Hematopoietic multipotent progenitor cell treated with erythropoietin and hydrocortisone succinate and interleukin-3 and kit ligand, for 15 days (in vitro differentiated cells): ENCODE results near the gene TMEM132A.
"Not testable (repeated sequence)": the region's sequence is repeated elsewhere in the genome, so short reads cannot be mapped to it uniquely, and the experiment has no call there.

Experiments used
- DNase-seq: peaks from one replicate; pipeline ENCODE4 v3.0.0-alpha.2; 2015; ENCODE audit warnings: low spot score

TMEM132A gene

GRCh38 chr11:60964801-60965200 lies 40.5 kb downstream of the TMEM132A start:
- no peak for DNase-seq

DNA sequence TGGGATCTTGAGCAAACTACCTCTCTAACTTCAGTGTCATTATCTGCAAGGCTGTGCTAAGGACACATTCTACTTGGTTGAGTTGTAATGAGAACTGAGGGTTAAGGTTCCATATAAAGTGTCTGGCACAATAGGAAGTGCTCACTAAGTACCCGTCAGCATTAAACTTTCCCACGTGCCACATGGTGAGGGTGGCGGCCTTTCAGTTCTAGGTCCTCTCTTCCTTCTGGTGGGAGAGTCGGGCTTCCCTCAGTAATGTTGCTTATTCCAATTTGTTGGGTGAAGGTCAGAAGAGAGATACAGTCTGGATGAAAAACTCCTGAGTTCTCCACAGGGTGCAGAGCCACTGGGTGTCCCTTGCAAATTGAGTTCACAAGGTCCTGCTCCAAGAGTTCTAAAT lies 42.6 kb downstream of the TMEM132A start:
- DNase-seq, result no peak

GRCh38 chr11:60968223-60968622 lies 44.0 kb downstream of the TMEM132A start:
- DNase-seq, result no peak

GRCh38 chr11:60970369-60970774 lies 46.1 kb downstream of the TMEM132A start:
- peak; percentile 37 for DNase-seq

- DNase-seq, result no peak
These were observed 46.6 kb downstream of the TMEM132A start for GRCh38 chr11:60970890-60971289.

GRCh38 chr11:60971520-60971919 lies 47.3 kb downstream of the TMEM132A start, which contains the start of gene CD6:
TSS of gene CD6 (plus strand) at chr11:60971680. CDS start at chr11:60971866, 186 bp downstream.
- no peak for DNase-seq

DNA sequence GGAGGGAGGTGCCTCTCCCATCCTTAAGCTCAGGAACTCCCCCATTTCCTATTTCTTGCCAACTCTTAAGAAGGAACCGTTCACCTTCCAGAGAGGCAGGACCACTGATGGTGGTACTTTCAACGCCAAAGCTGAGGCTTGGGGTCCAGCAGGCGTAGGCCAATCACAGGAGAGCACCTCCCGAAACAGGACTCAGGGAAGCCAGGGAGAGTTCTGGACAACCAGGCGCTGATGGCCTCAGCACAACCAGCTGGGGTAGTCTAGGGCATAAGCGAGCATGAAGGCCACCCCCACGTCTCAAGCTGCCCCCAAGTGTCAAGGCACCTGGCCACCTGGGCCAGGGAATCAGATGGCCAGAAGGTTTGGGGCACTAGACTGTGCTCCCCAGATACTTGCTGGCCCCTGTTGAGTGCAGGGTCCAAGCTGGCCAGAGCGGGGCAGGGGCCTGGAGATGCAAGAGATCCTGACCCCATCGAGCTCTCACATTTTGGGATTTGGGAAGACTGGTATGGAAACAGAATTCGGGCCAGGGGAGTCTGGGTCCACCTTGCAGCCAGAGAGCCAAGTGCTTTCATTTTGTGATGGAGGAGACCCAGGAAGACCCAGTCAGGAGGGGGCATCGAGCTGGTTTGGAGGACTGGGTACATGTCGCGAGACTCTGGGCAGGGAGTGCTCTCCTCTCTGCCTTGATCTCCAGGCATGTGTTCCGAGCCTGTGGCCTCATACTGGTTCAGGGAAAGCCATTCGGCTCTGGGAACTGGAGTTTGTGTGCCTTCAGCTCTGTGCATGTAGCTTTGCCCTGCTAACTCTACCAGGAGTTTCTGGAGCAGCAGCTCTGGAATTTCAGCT lies 48.1 kb downstream of the TMEM132A start:
- DNase-seq, result no peak

GRCh38 chr11:60973699-60974098 lies 49.4 kb downstream of the TMEM132A start:
- DNase-seq, result no peak

GRCh38 chr11:60974316-60974715 lies 50.1 kb downstream of the TMEM132A start:
- not testable (repeated sequence) for DNase-seq

DNA sequence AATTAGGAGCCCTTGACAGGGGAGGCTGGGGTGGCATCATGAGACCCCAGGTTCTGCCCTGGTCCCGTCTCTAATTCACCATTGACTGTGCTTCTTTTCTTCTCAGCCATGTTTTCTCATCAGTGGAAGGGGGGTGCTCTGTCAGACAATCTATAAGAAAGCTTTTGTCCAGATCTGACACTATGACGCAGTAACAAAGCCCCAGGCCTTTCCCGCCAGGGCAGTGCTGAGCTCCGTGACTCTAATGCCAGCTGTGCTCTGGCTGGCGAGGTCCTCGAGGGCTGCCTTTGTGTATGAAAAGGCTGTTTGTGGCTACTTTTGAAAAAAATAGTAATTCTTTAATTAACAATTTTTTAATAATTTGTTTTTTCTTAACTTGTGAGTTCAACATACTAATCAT lies 50.5 kb downstream of the TMEM132A start:
- DNase-seq, result no peak

DNA sequence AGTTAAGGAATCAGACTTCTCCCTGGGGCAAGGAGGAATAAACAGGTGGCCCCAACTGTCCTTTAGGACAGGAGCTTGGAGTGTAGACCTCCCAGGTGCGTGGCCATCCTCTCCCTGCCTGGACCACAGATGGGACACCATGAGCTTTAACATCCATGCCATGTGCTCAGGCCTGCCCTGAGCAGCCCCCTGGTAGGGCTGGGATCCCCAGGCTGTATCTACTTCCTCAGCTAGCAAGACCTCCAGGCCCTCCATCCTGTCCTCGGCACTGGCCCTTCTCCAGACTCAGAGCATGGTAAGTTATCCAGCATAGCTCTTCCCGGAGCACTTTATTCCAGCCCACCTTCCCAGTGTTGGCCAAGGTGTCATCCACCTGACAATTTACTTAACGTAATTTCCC lies 53.0 kb downstream of the TMEM132A start:
- no peak for DNase-seq

GRCh38 chr11:60977836-60978235 lies 53.6 kb downstream of the TMEM132A start:
- DNase-seq, result no peak

DNA sequence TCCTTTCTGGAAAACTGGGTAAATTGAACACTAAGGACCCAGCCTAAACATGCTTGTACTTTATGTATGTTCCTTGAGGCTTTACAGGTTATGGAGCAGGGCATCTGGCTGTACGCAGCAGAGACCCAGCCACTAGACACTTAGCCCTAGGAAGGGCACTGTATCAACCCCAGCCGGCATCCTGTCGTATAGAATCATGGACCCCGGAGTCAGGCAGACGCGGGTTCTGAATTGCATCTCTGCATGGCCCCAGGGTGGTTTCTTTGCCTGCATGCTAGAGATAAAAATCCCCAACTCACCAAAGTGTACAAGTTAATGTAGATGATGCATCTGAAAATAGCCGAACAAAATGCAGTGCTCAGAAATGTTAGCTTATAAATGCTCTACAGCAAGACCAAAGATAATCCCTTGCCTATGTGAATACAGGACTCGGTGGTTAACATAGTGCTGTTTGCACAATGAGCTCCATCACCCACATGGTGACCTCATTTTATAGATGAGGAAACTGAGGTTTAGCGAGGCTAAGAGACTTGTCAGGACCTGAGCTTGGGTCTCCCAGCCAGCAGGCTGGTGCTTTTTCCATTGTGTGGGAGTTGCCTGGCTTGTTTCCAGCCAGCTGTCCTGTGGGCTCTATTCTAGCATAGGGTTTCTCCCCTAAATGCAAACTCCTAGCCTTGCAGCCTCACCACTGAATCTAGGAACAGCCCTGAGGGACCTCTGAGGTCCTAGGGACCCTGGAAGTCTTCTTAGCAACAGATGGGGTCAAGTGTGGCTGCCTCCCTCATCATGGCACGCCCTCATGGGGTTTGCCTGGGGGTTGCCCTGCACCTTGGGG lies 54.5 kb downstream of the TMEM132A start:
- no peak for DNase-seq

DNA sequence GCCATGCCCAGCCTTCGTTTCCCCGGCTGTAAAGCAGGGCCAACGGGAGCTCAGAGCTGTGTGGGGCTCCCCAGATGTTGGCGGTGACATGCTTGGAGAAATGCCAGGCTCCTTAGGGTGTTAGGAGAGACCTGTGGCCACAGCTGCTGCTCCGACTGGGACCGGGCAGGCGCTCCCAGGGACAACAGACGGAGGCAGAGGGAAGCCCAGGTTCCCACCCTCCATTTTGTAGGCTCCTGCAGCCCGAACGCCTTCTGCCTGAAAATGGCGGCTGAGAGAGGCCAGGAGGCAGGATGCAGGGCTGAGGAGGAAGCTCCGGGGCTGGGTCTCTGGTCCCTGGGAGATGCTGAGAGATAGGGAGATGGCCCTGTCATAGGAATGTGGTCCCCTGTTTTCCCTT lies 57.3 kb downstream of the TMEM132A start:
- no peak for DNase-seq

DNA sequence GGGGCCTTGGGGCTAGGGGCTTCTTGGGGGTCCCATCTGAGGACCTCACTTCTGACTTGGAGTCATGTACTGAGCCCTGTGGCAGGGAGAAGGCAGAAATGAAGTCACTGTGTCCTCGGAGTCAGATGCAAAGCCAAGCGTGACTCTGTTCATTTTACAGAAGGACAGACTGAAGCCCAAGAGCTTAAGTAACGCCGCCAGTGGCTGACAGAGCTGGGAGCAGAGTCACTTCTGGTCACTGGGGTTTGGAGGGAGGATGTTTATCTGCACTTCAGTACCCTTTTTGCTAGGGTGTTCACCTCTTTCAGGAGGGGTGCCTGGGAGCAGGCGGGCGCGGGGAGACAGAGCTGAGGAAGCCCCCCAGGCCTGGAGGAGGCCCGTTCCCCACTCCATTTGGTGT lies 57.9 kb downstream of the TMEM132A start:
- no peak for DNase-seq

DNA sequence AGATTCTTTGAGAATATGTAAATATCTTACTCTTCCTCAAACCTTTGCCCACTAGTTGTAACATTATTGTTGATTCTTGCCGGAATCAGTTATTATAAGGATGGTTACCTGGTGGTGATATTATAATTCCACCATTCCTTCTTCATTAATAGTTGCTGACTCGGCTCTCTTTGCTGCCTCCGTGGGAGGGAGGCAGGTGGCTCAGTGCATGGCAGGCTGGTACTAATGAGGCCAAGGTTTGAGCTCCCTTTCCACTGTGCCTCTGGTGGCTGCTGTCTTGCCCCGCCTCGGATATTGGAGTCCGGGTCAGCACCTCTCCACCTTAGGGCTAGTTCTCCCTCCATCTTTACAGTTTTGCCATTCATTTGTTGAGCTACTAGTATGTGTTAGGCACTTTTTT lies 59.9 kb downstream of the TMEM132A start:
- DNase-seq, result no peak

DNA sequence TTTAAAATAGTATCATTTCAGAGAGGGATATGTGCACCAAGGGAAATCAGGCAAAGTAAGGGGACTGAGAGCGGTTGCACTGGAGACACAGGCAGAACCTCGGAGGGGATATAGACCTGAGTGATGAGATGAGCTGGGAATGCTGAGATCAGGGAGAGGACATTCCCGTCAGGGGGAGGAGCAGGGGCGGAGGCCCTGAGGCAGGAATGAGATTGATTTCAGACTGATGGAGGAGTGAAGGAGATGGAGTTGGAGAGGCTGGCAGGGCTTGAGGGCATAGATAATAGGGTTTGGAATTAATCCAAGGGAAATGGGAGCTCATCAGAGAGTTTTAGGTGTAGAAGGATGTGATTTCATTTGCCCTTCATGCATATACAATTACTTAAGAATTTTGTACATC lies 60.4 kb downstream of the TMEM132A start:
- DNase-seq, result no peak

DNA sequence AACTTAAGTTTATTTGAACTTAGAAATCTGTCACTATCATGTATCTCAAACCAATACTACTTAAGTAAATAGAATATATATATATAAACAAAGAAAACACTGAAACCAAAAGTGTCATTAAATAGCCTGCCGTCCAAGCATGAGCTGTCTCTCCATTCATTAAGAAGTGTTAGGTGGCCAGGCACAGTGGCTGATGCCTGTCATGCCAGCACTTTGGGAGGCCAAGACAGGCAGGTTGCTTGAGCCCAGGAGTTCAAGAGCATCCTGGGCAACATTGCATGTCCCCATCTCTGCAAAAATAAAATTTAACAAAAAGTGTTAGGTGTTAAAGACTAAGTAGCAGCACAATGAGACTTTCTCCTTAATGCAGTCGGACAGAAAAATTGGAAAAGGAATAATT lies 61.2 kb downstream of the TMEM132A start:
- DNase-seq, result no peak

DNA sequence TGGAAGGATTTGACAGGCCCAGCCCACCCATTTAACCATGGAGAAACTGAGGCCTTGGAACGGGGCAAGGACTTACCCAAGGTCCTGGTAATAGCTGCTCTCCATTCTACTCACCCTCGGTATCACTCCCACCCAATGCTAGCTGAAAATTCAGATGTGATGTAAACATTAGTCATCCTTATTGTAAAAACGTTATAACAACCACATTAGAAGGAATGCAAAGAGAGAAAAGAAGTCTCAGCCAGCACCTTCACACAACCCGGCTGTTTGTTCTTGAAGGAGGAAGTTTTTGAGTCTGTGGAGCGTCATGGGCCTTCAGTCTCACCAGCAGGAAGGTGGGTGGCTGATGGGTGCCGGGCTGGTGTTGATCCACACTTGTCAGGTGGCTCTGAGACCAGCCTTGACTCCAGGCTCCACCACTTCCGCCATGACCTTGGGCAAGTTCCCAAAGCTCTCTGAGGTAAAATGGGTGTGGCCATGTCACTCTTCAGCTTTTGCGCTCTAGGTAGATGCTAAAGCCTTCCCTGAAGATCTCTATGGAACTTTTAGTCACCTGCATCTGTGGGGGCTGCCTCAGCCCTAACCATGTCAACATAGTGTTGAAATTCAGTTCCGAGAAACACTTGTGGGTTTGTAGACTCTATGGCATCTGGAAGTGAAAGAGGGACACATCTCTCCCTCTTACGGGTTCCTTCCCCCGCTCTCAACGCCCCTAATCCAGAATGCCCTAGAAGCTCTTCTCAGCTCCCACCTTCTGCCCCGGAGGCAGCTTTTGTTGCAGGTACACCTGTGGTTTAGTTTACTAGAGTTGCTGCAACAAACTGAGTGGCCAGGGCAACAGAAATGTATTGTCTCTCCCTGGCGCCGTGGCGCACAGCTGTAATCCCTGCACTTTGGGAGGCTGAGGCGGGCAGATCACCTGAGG lies 62.0 kb downstream of the TMEM132A start:
- DNase-seq, result no peak
